Renal cortical epithelial cell (primary cell): ENCODE measurements around the gene BCAS4. TPM values are rescaled to one million over a fixed set of nuclear protein-coding genes. Genes with fewer than 3 reads are reported as not detected.
"Not testable (repeated sequence)": the region's sequence is repeated elsewhere in the genome, so short reads cannot be mapped to it uniquely, and the experiment has no call there.

Source experiments
- DNase-seq: peaks from one replicate; pipeline ENCODE4 v3.0.0-alpha.2; 2011; ENCODE audit warnings: low read depth
- total RNA-seq: library from RNA; depleted of rRNA; stranded (reverse); fragments of >200 nt; gene quantifications from 2 replicates; pipeline ENCODE4 v1.2.3, GENCODE V29; 2014

BCAS4 gene
- total RNA-seq, 1 donor from 2014 or later: 5.7 TPM

GRCh38 chr20:50799176-50799889 is 4.5 kb downstream of the BCAS4 start:
- no peak for DNase-seq

GRCh38 chr20:50799890-50800550 is 5.2 kb downstream of the BCAS4 start:
- DNase-seq: no peak

- not testable (repeated sequence) for DNase-seq
Observed at GRCh38 chr20:50800986-50801746, 6.3 kb downstream of the BCAS4 start.

GRCh38 chr20:50801747-50802125 is 6.9 kb downstream of the BCAS4 start:
- DNase-seq: no peak

GRCh38 chr20:50802289-50802688 is 7.4 kb downstream of the BCAS4 start:
- DNase-seq: no peak

GRCh38 chr20:50804437-50805348 is 9.8 kb downstream of the BCAS4 start:
- DNase-seq: no peak

- no peak for DNase-seq
Observed at GRCh38 chr20:50805349-50805684, 10.5 kb downstream of the BCAS4 start.

GRCh38 chr20:50806126-50806768 is 11.4 kb downstream of the BCAS4 start:
- no peak for DNase-seq

- no peak for DNase-seq
Observed at GRCh38 chr20:50810063-50810462, 15.2 kb downstream of the BCAS4 start.

GRCh38 chr20:50810842-50811241 is 16.0 kb downstream of the BCAS4 start:
- DNase-seq: no peak

GRCh38 chr20:50813101-50813643 is 18.3 kb downstream of the BCAS4 start:
- DNase-seq: no peak

GRCh38 chr20:50813801-50814200 is 18.9 kb downstream of the BCAS4 start:
- DNase-seq: no peak

GRCh38 chr20:50814438-50815161 is 19.7 kb downstream of the BCAS4 start:
- no peak for DNase-seq

GRCh38 chr20:50815162-50815989 is 20.5 kb downstream of the BCAS4 start:
- DNase-seq: peak; percentile 80

GRCh38 chr20:50817776-50818172 is 22.9 kb downstream of the BCAS4 start:
- DNase-seq: no peak

- no peak for DNase-seq
Observed at GRCh38 chr20:50819349-50819748, 24.5 kb downstream of the BCAS4 start.

- no peak for DNase-seq
Observed at GRCh38 chr20:50820515-50821256, 25.8 kb downstream of the BCAS4 start.

- DNase-seq: no peak
Observed at GRCh38 chr20:50821257-50821921, 26.5 kb downstream of the BCAS4 start.
